ENCODE results near the gene KCNF1. TPM values are rescaled to one million over a fixed set of nuclear protein-coding genes. Genes with fewer than 3 reads are reported as not detected.

The KCNF1 gene
- total RNA-seq, 1 experiment from 2014 or later, result not detected

Other genes with a start within 250 kb of the KCNF1 start
- 39.5 and 39.9 TPM in 2 replicates for gene NOL10, start 222.0 kb upstream of the KCNF1 start, total RNA-seq (2014; rRNA removed; shearing (Covaris generic))
- gene ATP6V1C2, start 190.3 kb upstream of the KCNF1 start, total RNA-seq (2014; rRNA removed; shearing (Covaris generic)), result 0.10 and 0.12 TPM in 2 replicates
- gene PDIA6, start 99.1 kb upstream of the KCNF1 start, total RNA-seq (2014; rRNA removed; shearing (Covaris generic)), result 518 and 538 TPM in 2 replicates
- gene SLC66A3, start 243.5 kb downstream of the KCNF1 start, total RNA-seq (2014; rRNA removed; shearing (Covaris generic)), result 34.5 and 41.3 TPM in 2 replicates

Measured in RPMI7951 (cell line).